HG02884 (cell line): ENCODE data around the gene PROM1.
A peak's percentile ranks its signal among the peaks of the same experiment; 100 is the strongest.

Source experiments
- ATAC-seq: cut with Tn5 transposase; IDR thresholded peaks from one replicate; pipeline ENCODE4 v1.9.1; 2021; ENCODE audit warnings: mild to moderate bottlenecking, moderate library complexity; ENCODE audit not compliant: unreplicated experiment

PROM1 gene

GRCh38 chr4:15951781-15952180 is 132.0 kb downstream of the PROM1 start:
- ATAC-seq, result no peak

- ATAC-seq, result no peak
Observed at GRCh38 chr4:15948826-15949225, 135.0 kb downstream of the PROM1 start.

GRCh38 chr4:15947684-15948083 is 136.1 kb downstream of the PROM1 start:
- ATAC-seq, result no peak

GRCh38 chr4:15945516-15945915 is 138.3 kb downstream of the PROM1 start:
- ATAC-seq, result no peak

- ATAC-seq, result no peak
Observed at GRCh38 chr4:15944895-15945294, 138.9 kb downstream of the PROM1 start.

- ATAC-seq, result no peak
Observed at GRCh38 chr4:15942283-15942682, 141.5 kb downstream of the PROM1 start.

- no peak for ATAC-seq
Observed at GRCh38 chr4:15938640-15939039, 145.2 kb downstream of the PROM1 start, which contains the start of gene FGFBP1. Gene FGFBP1 (minus strand): TSS chr4:15938740. CDS start chr4:15936632, 2,108 bp downstream.

- ATAC-seq, result no peak
Observed at GRCh38 chr4:15938182-15938581, 145.6 kb downstream of the PROM1 start.

- no peak for ATAC-seq
Observed at GRCh38 chr4:15936495-15936894, 147.3 kb downstream of the PROM1 start.

GRCh38 chr4:15935504-15936402 is 148.1 kb downstream of the PROM1 start:
- ATAC-seq, result no peak

- ATAC-seq, result no peak
Observed at GRCh38 chr4:15934259-15934658, 149.6 kb downstream of the PROM1 start.

- no peak for ATAC-seq
Observed at GRCh38 chr4:15931451-15932210, 152.2 kb downstream of the PROM1 start.

GRCh38 chr4:15930314-15930713 is 153.5 kb downstream of the PROM1 start:
- peak; percentile 38 for ATAC-seq

GRCh38 chr4:15929540-15929939 is 154.3 kb downstream of the PROM1 start:
- ATAC-seq, result no peak

GRCh38 chr4:15928883-15929282 is 154.9 kb downstream of the PROM1 start:
- ATAC-seq, result no peak

GRCh38 chr4:15926486-15926885 is 157.3 kb downstream of the PROM1 start:
- ATAC-seq, result no peak

- ATAC-seq, result no peak
Observed at GRCh38 chr4:15925830-15926229, 158.0 kb downstream of the PROM1 start.

- ATAC-seq, result no peak
Observed at GRCh38 chr4:15921592-15921932, 162.3 kb downstream of the PROM1 start.

- ATAC-seq, result no peak
Observed at GRCh38 chr4:15920723-15921591, 162.9 kb downstream of the PROM1 start.

GRCh38 chr4:15918484-15919129 is 165.2 kb downstream of the PROM1 start:
- no peak for ATAC-seq
